Natural killer cell treated with Interleukin-12 subunit alpha and Interleukin-12 subunit beta and Interleukin-15 and Interleukin-18, amount 100 ng/mL, for 72 hours (primary cell): ENCODE data around the gene SETD1B. TPM values are rescaled to one million over a fixed set of nuclear protein-coding genes. Genes with fewer than 3 reads are reported as not detected.
A peak's percentile ranks its signal among the peaks of the same experiment; 100 is the strongest.
"Not testable (repeated sequence)": the region's sequence is repeated elsewhere in the genome, so short reads cannot be mapped to it uniquely, and the experiment has no call there.

ENCODE experiments used
- ATAC-seq, 2 donors: fragments of 150-1000 bp; cut with Tn5 transposase in 1 of 2; sonication (Bioruptor Pico), chemical (Tn5 transposase) in 1 of 2; 2 replicates each; pipeline ENCODE4 v1.10.0; 2021
- DNase-seq: peaks from one replicate; pipeline ENCODE4 v3.0.0; 2022; ENCODE audit warnings: low spot score
- H3K27ac Mint-ChIP-seq, 2 donors: 1 replicate in 1 of 2; 2 replicates in 1 of 2; pipeline ENCODE4 v1.8.0; 2022; ENCODE audit warnings: mixed read lengths in 2 of 2, mild to moderate bottlenecking in 1 of 2, moderate library complexity in 1 of 2
- H3K27me3 Mint-ChIP-seq, 2 donors: 1 replicate in 1 of 2; 2 replicates in 1 of 2; pipeline ENCODE4 v1.8.0; 2022; ENCODE audit warnings: mixed read lengths in 2 of 2
- H3K36me3 Mint-ChIP-seq: one replicate; pipeline ENCODE4 v1.8.0; 2022; ENCODE audit warnings: mixed read lengths
- H3K4me1 Mint-ChIP-seq, 2 donors: 1 replicate in 1 of 2; 2 replicates in 1 of 2; pipeline ENCODE4 v1.8.0; 2022; ENCODE audit warnings: low read depth in 2 of 2, mixed read lengths in 2 of 2, mild to moderate bottlenecking in 1 of 2
- H3K4me3 Mint-ChIP-seq: one replicate; pipeline ENCODE4 v1.8.0; 2022; ENCODE audit warnings: mixed read lengths
- H3K9me3 Mint-ChIP-seq: 2 replicates; pipeline ENCODE4 v1.8.0; 2022; ENCODE audit warnings: mixed read lengths
- total RNA-seq, 2 donors: library from RNA; stranded (reverse); gene quantifications; one replicate each; pipeline ENCODE4 v1.2.3, GENCODE V29; 2022

Gene SETD1B
- total RNA-seq, 2 donors from 2014 or later = 27.1 to 40.8 TPM

- no peaks in the 10 kb centered on the region for H3K27me3 Mint-ChIP-seq
- no peaks in the 10 kb centered on the region for H3K9me3 Mint-ChIP-seq
- H3K36me3 Mint-ChIP-seq = no peaks in the 10 kb centered on the region
- peak overlapping the region; percentile 52 to 86 for H3K27ac Mint-ChIP-seq
- H3K4me3 Mint-ChIP-seq = peak overlapping the region; percentile 89
- ATAC-seq (no peak), DNase-seq (no peak)
- H3K4me1 Mint-ChIP-seq = peaks cover 0 to 16% of the 10 kb centered on the region in 2 donors
These were observed 36.4 kb downstream of the SETD1B start for GRCh38 chr12:121839993-121840761.

- H3K4me3 Mint-ChIP-seq = no peak overlapping the region
- no peak for DNase-seq
- peaks cover 0 to 16% of the 10 kb centered on the region in 2 donors for H3K4me1 Mint-ChIP-seq
- peak overlapping the region in 1 of 2 donors; percentile 30 for H3K27ac Mint-ChIP-seq
- H3K9me3 Mint-ChIP-seq = no peaks in the 10 kb centered on the region
- no peaks in the 10 kb centered on the region for H3K36me3 Mint-ChIP-seq
- ATAC-seq = no peak
- no peaks in the 10 kb centered on the region for H3K27me3 Mint-ChIP-seq
These were observed 39.6 kb downstream of the SETD1B start for GRCh38 chr12:121843236-121843982.

- Mint-ChIP-seq H3K9me3 (no peaks in the 10 kb centered on the region), H3K4me1 (no peaks in the 10 kb centered on the region), H3K27ac (no peak overlapping the region), H3K36me3 (no peaks in the 10 kb centered on the region), H3K4me3 (no peak overlapping the region), H3K27me3 (no peaks in the 10 kb centered on the region)
- ATAC-seq (no peak), DNase-seq (no peak)
These were observed 41.9 kb downstream of the SETD1B start for GRCh38 chr12:121845701-121846100.

- no peaks in the 10 kb centered on the region for H3K4me1 Mint-ChIP-seq
- no peak for DNase-seq
- no peaks in the 10 kb centered on the region for H3K27me3 Mint-ChIP-seq
- no peaks in the 10 kb centered on the region for H3K9me3 Mint-ChIP-seq
- H3K4me3 Mint-ChIP-seq = no peak overlapping the region
- no peak overlapping the region for H3K27ac Mint-ChIP-seq
- H3K36me3 Mint-ChIP-seq = no peaks in the 10 kb centered on the region
- ATAC-seq = no peak
These were observed 45.4 kb downstream of the SETD1B start for GRCh38 chr12:121849211-121849610.

- ATAC-seq = no peak
These were observed 45.9 kb downstream of the SETD1B start for GRCh38 chr12:121849665-121850064.

GRCh38 chr12:121852392-121852791 lies 48.6 kb downstream of the SETD1B start:
- not testable (repeated sequence) for H3K36me3 Mint-ChIP-seq, H3K27me3 Mint-ChIP-seq, DNase-seq, H3K4me3 Mint-ChIP-seq, ATAC-seq, H3K4me1 Mint-ChIP-seq, H3K27ac Mint-ChIP-seq, H3K9me3 Mint-ChIP-seq

More at GRCh38 chr12:121849665-121850064, 45.9 kb downstream of the SETD1B start:
- H3K4me1 Mint-ChIP-seq = no peaks in the 10 kb centered on the region
- H3K4me3 Mint-ChIP-seq = no peak overlapping the region
- no peaks in the 10 kb centered on the region for H3K9me3 Mint-ChIP-seq
- H3K27me3 Mint-ChIP-seq = no peaks in the 10 kb centered on the region
- H3K36me3 Mint-ChIP-seq = no peaks in the 10 kb centered on the region
- no peak overlapping the region for H3K27ac Mint-ChIP-seq
- no peak for DNase-seq

- no peaks in the 10 kb centered on the region for H3K27me3 Mint-ChIP-seq
- no peak overlapping the region for H3K27ac Mint-ChIP-seq
- DNase-seq (no peak), ATAC-seq (no peak)
- no peak overlapping the region for H3K4me3 Mint-ChIP-seq
- H3K9me3 Mint-ChIP-seq = no peaks in the 10 kb centered on the region
- H3K4me1 Mint-ChIP-seq = no peaks in the 10 kb centered on the region
- no peaks in the 10 kb centered on the region for H3K36me3 Mint-ChIP-seq
These were observed 53.8 kb downstream of the SETD1B start for GRCh38 chr12:121857322-121858246.

- Mint-ChIP-seq H3K4me3 (no peak overlapping the region), H3K36me3 (no peaks in the 10 kb centered on the region), H3K27me3 (no peaks in the 10 kb centered on the region), H3K9me3 (no peaks in the 10 kb centered on the region), H3K4me1 (no peaks in the 10 kb centered on the region), H3K27ac (no peak overlapping the region)
- no peak for ATAC-seq
- no peak for DNase-seq
These were observed 54.5 kb downstream of the SETD1B start for GRCh38 chr12:121858318-121858661.

GRCh38 chr12:121858662-121859572 lies 55.1 kb downstream of the SETD1B start, which contains the start of gene HPD:
Gene HPD, minus strand, starts transcription at chr12:121858859. Its CDS starts 36 bp downstream, at chr12:121858823.
- H3K4me3 Mint-ChIP-seq = no peak within 1 kb of the TSS
- H3K27me3 Mint-ChIP-seq = no peaks in the 10 kb centered on the region
- ATAC-seq (no peak), DNase-seq (no peak)
- H3K9me3 Mint-ChIP-seq = no peaks in the 10 kb centered on the region
- H3K4me1 Mint-ChIP-seq = no peaks in the 10 kb centered on the region
- no peaks in the 10 kb centered on the region for H3K36me3 Mint-ChIP-seq
- no peak within 1 kb of the TSS for H3K27ac Mint-ChIP-seq

GRCh38 chr12:121860257-121860656 lies 56.4 kb downstream of the SETD1B start:
- no peaks in the 10 kb centered on the region for H3K9me3 Mint-ChIP-seq
- H3K4me1 Mint-ChIP-seq = no peaks in the 10 kb centered on the region
- H3K4me3 Mint-ChIP-seq = no peak overlapping the region
- H3K27me3 Mint-ChIP-seq = no peaks in the 10 kb centered on the region
- H3K27ac Mint-ChIP-seq = no peak overlapping the region
- ATAC-seq = no peak
- H3K36me3 Mint-ChIP-seq = no peaks in the 10 kb centered on the region
- no peak for DNase-seq

- not testable (repeated sequence) for H3K36me3 Mint-ChIP-seq, H3K27me3 Mint-ChIP-seq, ATAC-seq, DNase-seq, H3K9me3 Mint-ChIP-seq, H3K4me1 Mint-ChIP-seq, H3K27ac Mint-ChIP-seq, H3K4me3 Mint-ChIP-seq
These were observed 56.9 kb downstream of the SETD1B start for GRCh38 chr12:121860699-121861098.

GRCh38 chr12:121861636-121862254 lies 57.9 kb downstream of the SETD1B start:
- Mint-ChIP-seq H3K9me3 (no peaks in the 10 kb centered on the region), H3K27ac (no peak overlapping the region), H3K4me3 (no peak overlapping the region), H3K36me3 (no peaks in the 10 kb centered on the region), H3K27me3 (no peaks in the 10 kb centered on the region), H3K4me1 (no peaks in the 10 kb centered on the region)
- DNase-seq = no peak
- ATAC-seq = no peak
